Endodermal cell (in vitro differentiated cells): ENCODE data around the gene TM4SF4. TPM values are rescaled to one million over a fixed set of nuclear protein-coding genes. Genes with fewer than 3 reads are reported as not detected.

Source experiments
- DNase-seq: peaks from one replicate; pipeline ENCODE4 v3.0.0-alpha.2; 2017
- H3K27ac ChIP-seq: 2 replicates; pipeline ENCODE4 v1.5.1; 2013; ENCODE audit warnings: mild to moderate bottlenecking, low read depth, low read length, moderate library complexity
- H3K27me3 ChIP-seq: 2 replicates; pipeline ENCODE4 v1.6.1; 2013; ENCODE audit warnings: mild to moderate bottlenecking, low read length, moderate library complexity; ENCODE audit not compliant: insufficient read depth, control insufficient read depth, poor library complexity, severe bottlenecking
- H3K36me3 ChIP-seq: 2 replicates; pipeline ENCODE4 v1.7.0; 2013; ENCODE audit warnings: mild to moderate bottlenecking, low read length, moderate library complexity; ENCODE audit not compliant: control insufficient read depth, insufficient read depth
- H3K4me1 ChIP-seq: one replicate; pipeline ENCODE4 v1.7.0; 2013; ENCODE audit warnings: low read length; ENCODE audit not compliant: control insufficient read depth, insufficient read depth
- H3K4me3 ChIP-seq: 2 replicates; pipeline ENCODE4 v1.5.1; 2013; ENCODE audit warnings: mild to moderate bottlenecking, low read length, moderate library complexity
- H3K9ac ChIP-seq: 2 replicates; pipeline ENCODE4 v1.6.1; 2013; ENCODE audit warnings: mild to moderate bottlenecking, low read length, moderate library complexity; ENCODE audit not compliant: poor library complexity, severe bottlenecking; ENCODE audit errors: extremely low read depth
- H3K9me3 ChIP-seq: 2 replicates; pipeline ENCODE4 v1.6.1; 2013; ENCODE audit warnings: mild to moderate bottlenecking, low read length, moderate library complexity; ENCODE audit not compliant: control insufficient read depth
- H3K27ac Mint-ChIP-seq: 2 replicates; pipeline ENCODE4 v1.8.0; 2020; ENCODE audit warnings: mixed read lengths
- H3K27me3 Mint-ChIP-seq: 2 replicates; pipeline ENCODE4 v1.8.0; 2021; ENCODE audit warnings: mild to moderate bottlenecking, mixed read lengths; ENCODE audit not compliant: insufficient read depth
- H3K36me3 Mint-ChIP-seq: 2 replicates; pipeline ENCODE4 v1.8.0; 2020; ENCODE audit warnings: low read depth, mixed read lengths
- H3K4me1 Mint-ChIP-seq: 2 replicates; pipeline ENCODE4 v1.8.0; 2020; ENCODE audit warnings: mixed read lengths
- H3K4me3 Mint-ChIP-seq: 2 replicates; pipeline ENCODE4 v1.8.0; 2020; ENCODE audit warnings: mild to moderate bottlenecking, moderate library complexity, mixed read lengths
- H3K9me3 Mint-ChIP-seq: 2 replicates; pipeline ENCODE4 v1.8.0; 2020; ENCODE audit warnings: mild to moderate bottlenecking, mixed read lengths
- WGBS, 2 experiments: methylation state at CpG; one replicate each; pipeline versions ENCODE4 v1.1.5 to v1.1.7; 2013; ENCODE audit warnings: missing lambda C conversion rate in 2 of 2, mixed read lengths in 1 of 2; ENCODE audit not compliant: insufficient coverage in 1 of 2, insufficient read length in 1 of 2; 5-methylcytosine and 5-hydroxymethylcytosine counted together
- total RNA-seq, 2 donors: library from RNA; stranded (reverse); fragmentation: NEBNext Ultra II Directional in 1 of 2; extraction: Animal tissue kit (Norgen Biotek cat#: 25700) in 1 of 2; gene quantifications; 2 replicates in 1 of 2; 3 replicates in 1 of 2; pipeline ENCODE4 v1.2.1, GENCODE V29; 2021
- TF ChIP-seq, protein P1 (sequence below): fragments of 200-600 bp; sonication (generic); conservative IDR thresholded peaks from 2 replicates; pipeline ENCODE4 v1.5.0; 2021; ENCODE audit warnings: antibody characterized with exemption, mild to moderate bottlenecking

Gene TM4SF4
- total RNA-seq, 2 donors from 2014 or later, result not detected

DNA sequence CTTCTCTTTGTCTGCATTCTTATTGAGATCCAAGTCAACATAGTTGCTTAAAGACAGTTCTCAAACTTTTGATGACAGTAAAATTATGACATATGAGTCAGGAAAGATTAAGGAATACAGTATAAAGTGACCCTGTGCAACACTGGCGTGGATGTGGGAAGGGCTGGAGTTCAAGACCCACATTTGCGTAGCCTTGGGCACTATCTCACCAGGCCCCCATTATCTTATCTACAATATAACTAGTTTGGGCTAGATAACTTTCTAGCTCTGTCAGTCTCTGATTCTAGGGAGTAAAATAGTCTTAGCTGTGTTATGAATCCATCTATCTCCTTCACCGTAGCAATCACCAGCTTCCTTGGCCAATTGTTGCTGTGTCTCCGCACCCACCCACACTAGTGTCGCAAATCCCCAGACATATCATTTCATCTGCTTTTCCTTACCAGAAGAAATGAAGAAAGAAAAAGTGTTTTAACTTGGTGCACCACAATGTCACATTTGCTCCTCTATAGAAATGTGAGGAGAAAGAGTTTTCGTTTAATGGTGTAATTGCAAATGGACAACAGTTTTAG, 14.9 kb upstream of the TM4SF4 start:
- no peak overlapping the region for H3K4me3 Mint-ChIP-seq

DNA sequence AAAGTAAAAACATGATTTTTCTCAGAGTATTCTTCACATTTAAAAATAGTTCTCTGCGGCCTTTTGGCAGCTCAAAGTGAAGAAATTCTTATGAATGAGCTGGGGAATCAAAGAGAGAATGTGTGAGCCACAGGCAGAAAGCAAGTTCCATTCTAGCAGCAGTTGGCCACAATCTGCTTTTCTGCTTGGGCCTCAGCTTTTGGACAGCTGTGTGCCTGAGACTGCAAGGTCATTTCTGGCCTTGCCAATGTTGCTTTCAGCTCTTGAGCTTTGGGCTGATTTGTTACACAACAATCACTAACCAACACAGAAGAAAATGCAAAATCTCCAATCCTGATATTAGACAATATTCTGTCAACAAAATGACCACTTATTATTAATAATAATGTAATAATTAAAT, 14.4 kb upstream of the TM4SF4 start:
- no peaks in the 10 kb centered on the region for H3K9me3 Mint-ChIP-seq

More for the DNA sequence above, 14.9 kb upstream of the TM4SF4 start:
- no peak overlapping the region for H3K27ac Mint-ChIP-seq
- peaks cover 6% of the 10 kb centered on the region for H3K4me1 Mint-ChIP-seq
- no peaks in the 10 kb centered on the region for H3K27me3 ChIP-seq
- TF ChIP-seq, protein P1, sequence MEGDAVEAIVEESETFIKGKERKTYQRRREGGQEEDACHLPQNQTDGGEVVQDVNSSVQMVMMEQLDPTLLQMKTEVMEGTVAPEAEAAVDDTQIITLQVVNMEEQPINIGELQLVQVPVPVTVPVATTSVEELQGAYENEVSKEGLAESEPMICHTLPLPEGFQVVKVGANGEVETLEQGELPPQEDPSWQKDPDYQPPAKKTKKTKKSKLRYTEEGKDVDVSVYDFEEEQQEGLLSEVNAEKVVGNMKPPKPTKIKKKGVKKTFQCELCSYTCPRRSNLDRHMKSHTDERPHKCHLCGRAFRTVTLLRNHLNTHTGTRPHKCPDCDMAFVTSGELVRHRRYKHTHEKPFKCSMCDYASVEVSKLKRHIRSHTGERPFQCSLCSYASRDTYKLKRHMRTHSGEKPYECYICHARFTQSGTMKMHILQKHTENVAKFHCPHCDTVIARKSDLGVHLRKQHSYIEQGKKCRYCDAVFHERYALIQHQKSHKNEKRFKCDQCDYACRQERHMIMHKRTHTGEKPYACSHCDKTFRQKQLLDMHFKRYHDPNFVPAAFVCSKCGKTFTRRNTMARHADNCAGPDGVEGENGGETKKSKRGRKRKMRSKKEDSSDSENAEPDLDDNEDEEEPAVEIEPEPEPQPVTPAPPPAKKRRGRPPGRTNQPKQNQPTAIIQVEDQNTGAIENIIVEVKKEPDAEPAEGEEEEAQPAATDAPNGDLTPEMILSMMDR, result no peak
- no peak for DNase-seq
- 93% methylated on average over 6 of the region's 6 CpGs; no CpG with 5 or more reads in 1 of the 2 experiments for WGBS, 2 experiments
- no peaks in the 10 kb centered on the region for H3K36me3 Mint-ChIP-seq
- H3K4me3 ChIP-seq, result no peak overlapping the region
- H3K27ac ChIP-seq, result no peak overlapping the region
- H3K9me3 Mint-ChIP-seq, result no peaks in the 10 kb centered on the region
- no peaks in the 10 kb centered on the region for H3K36me3 ChIP-seq
- H3K27me3 Mint-ChIP-seq, result no peaks in the 10 kb centered on the region
- no peak overlapping the region for H3K9ac ChIP-seq
- H3K9me3 ChIP-seq, result no peaks in the 10 kb centered on the region
- H3K4me1 ChIP-seq, result peaks cover 7% of the 10 kb centered on the region

DNA sequence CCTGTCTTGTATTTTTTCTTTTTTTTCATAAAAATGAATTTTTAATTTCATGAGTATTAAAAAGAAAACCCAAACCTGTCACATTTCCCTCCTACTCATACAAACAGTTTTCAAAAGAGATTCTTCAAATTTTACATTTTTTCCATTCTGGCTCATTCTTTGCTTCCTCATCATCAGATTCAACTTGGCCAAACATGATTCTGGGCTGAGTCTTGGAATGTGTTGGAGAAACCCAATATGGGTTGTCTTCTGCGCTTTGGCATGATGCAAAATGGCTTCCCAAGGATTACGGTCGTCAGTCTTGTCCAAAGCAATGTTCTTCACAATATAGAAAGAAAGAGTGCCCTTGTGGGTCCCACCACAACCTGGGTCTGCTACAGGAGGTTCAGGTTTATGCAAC, 12.4 kb upstream of the TM4SF4 start:
- H3K9me3 Mint-ChIP-seq, result no peaks in the 10 kb centered on the region
- Histone ChIP-seq H3K27ac (no peak overlapping the region), H3K36me3 (no peaks in the 10 kb centered on the region), H3K4me1 (peaks cover 7% of the 10 kb centered on the region), H3K9ac (no peak overlapping the region), H3K4me3 (no peak overlapping the region), H3K27me3 (no peaks in the 10 kb centered on the region), H3K9me3 (no peaks in the 10 kb centered on the region)
- H3K4me1 Mint-ChIP-seq, result peaks cover 6% of the 10 kb centered on the region
- no peak overlapping the region for H3K4me3 Mint-ChIP-seq
- TF ChIP-seq, protein P1, result no peak
- no peaks in the 10 kb centered on the region for H3K36me3 Mint-ChIP-seq
- H3K27ac Mint-ChIP-seq, result no peak overlapping the region
- H3K27me3 Mint-ChIP-seq, result peaks cover 2% of the 10 kb centered on the region
- DNase-seq, result no peak
- WGBS, 2 experiments, result 76 to 84% methylated on average over 3 of the region's 3 CpGs

More for the DNA sequence above, 14.4 kb upstream of the TM4SF4 start:
- WGBS, 2 experiments, result 100% methylated on average over 1 of the region's 1 CpG; no CpG with 5 or more reads in 1 of the 2 experiments
- Mint-ChIP-seq H3K27ac (no peak overlapping the region), H3K27me3 (peaks cover under 1% of the 10 kb centered on the region), H3K4me1 (peaks cover 6% of the 10 kb centered on the region), H3K36me3 (no peaks in the 10 kb centered on the region), H3K4me3 (no peak overlapping the region)
- Histone ChIP-seq H3K27me3 (no peaks in the 10 kb centered on the region), H3K9me3 (no peaks in the 10 kb centered on the region), H3K4me1 (peaks cover 7% of the 10 kb centered on the region), H3K9ac (no peak overlapping the region), H3K4me3 (no peak overlapping the region), H3K27ac (no peak overlapping the region), H3K36me3 (no peaks in the 10 kb centered on the region)
- DNase-seq, result no peak
- TF ChIP-seq, protein P1, result no peak
